K562 (cell line): Measurements from ENCODE around the gene LIN28B.
A peak's percentile ranks its signal among the peaks of the same experiment; 100 is the strongest.

Experiments
- CTCF ChIP-seq, 3 experiments: IDR thresholded peaks in 2 of 3; conservative IDR thresholded peaks in 1 of 3; 2 replicates each; pipeline ENCODE4 v1.5.1; 2011 to 2012; ENCODE audit warnings: low read length in 3 of 3, mild to moderate bottlenecking in 3 of 3, control low read depth in 2 of 3, improper control_type of control experiment in 1 of 3, inconsistent platforms in 1 of 3, low read depth in 1 of 3, mixed read lengths in 1 of 3, moderate library complexity in 1 of 3; ENCODE audit not compliant: insufficient read depth in 2 of 3
- FOXK2 ChIP-seq, 2 experiments: fragments of 450-650 bp; IDR thresholded peaks in 1 of 2; conservative IDR thresholded peaks in 1 of 2; 2 replicates each; pipeline ENCODE4 v1.6.1; 2016; ENCODE audit warnings: low read depth in 2 of 2, mild to moderate bottlenecking in 1 of 2
- KLF6 ChIP-seq: fragments of 250-450 bp; sonication (Bioruptor Pico); IDR thresholded peaks from 2 replicates; pipeline ENCODE4 v1.4.0; 2020; ENCODE audit warnings: mild to moderate bottlenecking, moderate library complexity, borderline replicate concordance
- NKRF ChIP-seq: fragments of 450-650 bp; IDR thresholded peaks from 2 replicates; pipeline ENCODE4 v1.6.1; 2016; ENCODE audit warnings: borderline replicate concordance
- POLR2A ChIP-seq: fragments of 450-650 bp; conservative IDR thresholded peaks from 2 replicates; pipeline ENCODE4 v1.6.1; 2016
- POLR2AphosphoS2 ChIP-seq: IDR thresholded peaks from 2 replicates; pipeline ENCODE4 v1.6.1; 2012; ENCODE audit warnings: low read length, improper control_type of control experiment
- SMAD4 ChIP-seq: fragments of 250-450 bp; sonication (Bioruptor Pico); conservative IDR thresholded peaks from 2 replicates; pipeline ENCODE4 v1.8.0; 2021; ENCODE audit warnings: inconsistent platforms, mild to moderate bottlenecking, moderate library complexity
- SMARCE1 ChIP-seq: fragments of 450-650 bp; IDR thresholded peaks from 2 replicates; pipeline ENCODE4 v1.7.1; 2016; ENCODE audit warnings: mild to moderate bottlenecking
- TEAD2 ChIP-seq: fragments of 450-650 bp; IDR thresholded peaks from 2 replicates; pipeline ENCODE4 v1.6.1; 2016; ENCODE audit warnings: missing genetic modification characterization, control low read depth, missing compliant biosample characterization
- UBTF ChIP-seq, 2 experiments: IDR thresholded peaks; 2 replicates each; pipeline ENCODE4 v1.6.1; 2012; ENCODE audit warnings: improper control_type of control experiment in 2 of 2, low read depth in 2 of 2, low read length in 2 of 2, borderline replicate concordance in 1 of 2

- TF ChIP-seq POLR2AphosphoS2 (no peak), SMAD4 (CRISPR knock-in tag) (no peak), FOXK2 (conservative IDR thresholded peaks at IDR 0.05 in 1 of 2, IDR thresholded peaks at IDR 0.05 in 1 of 2; ENCODE audit: low read depth in 2 of 2) (no peak), CTCF (IDR thresholded peaks at IDR 0.05 in 2 of 3, conservative IDR thresholded peaks at IDR 0.05 in 1 of 3; ENCODE audit: insufficient read depth in 2 of 3, low read depth in 1 of 3, low read length in 3 of 3) (peak in 1 of 3 experiments; percentile 53; a peak in 2 of 6 replicates), SMARCE1 (no peak), UBTF (IDR thresholded peaks at IDR 0.05; ENCODE audit: borderline replicate concordance in 1 of 2, low read depth in 2 of 2, low read length in 2 of 2) (no peak), TEAD2 (tag) (no peak), POLR2A (no peak), NKRF (no peak), KLF6 (CRISPR knock-in tag) (no peak)
Measured at GRCh38 chr6:104995989-104996617, 39.2 kb downstream of the LIN28B start.
